GM21529 (cell line): ENCODE measurements around the gene KLHL1.
"Not testable (repeated sequence)": the region's sequence is repeated elsewhere in the genome, so short reads cannot be mapped to it uniquely, and the experiment has no call there.

Experiments used
- ATAC-seq: cut with Tn5 transposase; IDR thresholded peaks from one replicate; pipeline ENCODE4 v1.9.1; 2021; ENCODE audit not compliant: unreplicated experiment

KLHL1 gene, protein sequence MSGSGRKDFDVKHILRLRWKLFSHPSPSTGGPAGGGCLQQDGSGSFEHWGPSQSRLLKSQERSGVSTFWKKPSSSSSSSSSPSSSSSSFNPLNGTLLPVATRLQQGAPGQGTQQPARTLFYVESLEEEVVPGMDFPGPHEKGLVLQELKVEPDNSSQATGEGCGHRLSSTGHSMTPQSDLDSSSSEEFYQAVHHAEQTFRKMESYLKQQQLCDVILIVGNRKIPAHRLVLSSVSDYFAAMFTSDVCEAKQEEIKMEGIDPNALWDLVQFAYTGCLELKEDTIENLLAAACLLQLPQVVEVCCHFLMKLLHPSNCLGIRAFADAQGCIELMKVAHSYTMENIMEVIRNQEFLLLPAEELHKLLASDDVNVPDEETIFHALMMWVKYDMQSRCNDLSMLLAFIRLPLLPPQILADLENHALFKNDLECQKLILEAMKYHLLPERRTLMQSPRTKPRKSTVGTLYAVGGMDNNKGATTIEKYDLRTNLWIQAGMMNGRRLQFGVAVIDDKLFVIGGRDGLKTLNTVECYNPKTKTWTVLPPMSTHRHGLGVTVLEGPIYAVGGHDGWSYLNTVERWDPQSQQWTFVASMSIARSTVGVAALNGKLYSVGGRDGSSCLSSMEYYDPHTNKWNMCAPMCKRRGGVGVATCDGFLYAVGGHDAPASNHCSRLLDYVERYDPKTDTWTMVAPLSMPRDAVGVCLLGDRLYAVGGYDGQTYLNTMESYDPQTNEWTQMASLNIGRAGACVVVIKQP

DNA sequence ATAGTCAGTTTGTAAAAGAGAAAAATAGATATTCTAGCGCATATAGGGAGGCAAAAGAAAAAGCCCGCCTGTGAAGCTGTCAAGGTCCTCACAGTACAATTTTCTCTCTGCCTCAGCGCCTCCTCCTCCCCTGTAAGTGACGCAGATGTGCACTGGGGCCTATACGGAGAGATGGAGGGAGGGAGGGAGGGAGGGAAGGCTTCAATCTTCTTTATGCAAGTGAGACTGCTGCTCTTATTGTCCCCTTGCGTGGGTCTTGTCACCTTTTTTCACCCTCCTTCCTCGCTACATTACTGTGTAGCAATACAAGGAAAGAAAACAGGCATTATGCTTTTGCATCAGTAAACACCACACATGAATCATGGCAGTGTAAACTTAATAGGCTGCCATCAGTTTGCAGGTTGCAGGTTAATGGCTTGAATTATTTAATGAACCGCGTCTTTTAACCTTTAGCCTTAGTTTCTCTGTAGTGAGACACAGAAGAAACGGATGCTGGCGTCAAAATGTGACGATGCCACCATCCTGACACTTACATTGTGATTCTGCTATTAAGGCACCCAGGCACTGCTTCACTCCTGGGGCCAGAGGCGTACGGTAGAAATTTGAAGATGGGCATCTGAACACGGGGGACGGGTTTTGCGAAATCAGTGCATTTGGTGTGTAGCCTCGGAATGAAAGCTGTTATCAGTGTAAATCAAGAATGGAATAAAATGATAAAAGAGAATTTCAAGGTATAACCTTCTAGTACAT lies at the start of gene KLHL1:
TSS of gene KLHL1 (minus strand) at position 97 of the 750 bp plus-strand sequence. CDS start 753 bp downstream, outside the sequence.
- no peak for ATAC-seq

DNA sequence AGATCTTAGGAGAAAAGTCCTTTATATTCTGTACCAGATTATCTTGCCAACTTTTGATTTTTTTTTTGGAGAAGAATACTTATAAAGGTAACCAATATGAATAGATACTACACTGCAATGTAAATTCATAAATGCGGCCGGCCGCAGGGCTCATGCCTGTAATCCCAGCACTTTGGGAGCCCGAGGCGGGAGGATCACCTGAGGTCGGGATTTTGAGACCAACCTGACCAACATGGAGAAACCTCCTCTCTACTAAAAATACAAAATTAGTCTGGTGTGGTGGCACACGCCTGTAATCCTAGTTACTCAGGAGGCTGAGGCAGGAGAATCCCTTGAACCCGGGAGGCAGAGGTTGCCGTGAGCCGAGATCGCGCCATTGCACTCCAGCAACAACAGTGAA lies 34.4 kb upstream of the KLHL1 start:
- ATAC-seq: not testable (repeated sequence)

DNA sequence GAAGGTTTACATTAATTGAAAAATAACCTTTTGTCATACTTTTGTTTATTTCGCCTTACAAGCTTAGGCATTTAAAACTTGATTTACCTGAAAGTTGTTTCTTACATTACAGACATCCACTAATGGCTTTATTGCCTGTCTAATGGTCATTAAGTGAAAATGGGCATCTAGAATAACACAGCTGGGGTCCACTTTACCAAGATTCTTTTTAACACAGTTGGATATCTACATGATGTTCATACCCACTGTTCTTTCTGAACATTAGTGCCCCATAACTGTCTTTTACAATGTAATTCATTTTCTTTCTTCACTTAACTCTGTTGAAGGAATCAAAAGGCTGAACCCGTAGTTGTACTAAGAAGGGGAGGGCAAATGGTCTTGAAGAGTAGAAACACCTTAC lies 19.8 kb upstream of the KLHL1 start:
- no peak for ATAC-seq

DNA sequence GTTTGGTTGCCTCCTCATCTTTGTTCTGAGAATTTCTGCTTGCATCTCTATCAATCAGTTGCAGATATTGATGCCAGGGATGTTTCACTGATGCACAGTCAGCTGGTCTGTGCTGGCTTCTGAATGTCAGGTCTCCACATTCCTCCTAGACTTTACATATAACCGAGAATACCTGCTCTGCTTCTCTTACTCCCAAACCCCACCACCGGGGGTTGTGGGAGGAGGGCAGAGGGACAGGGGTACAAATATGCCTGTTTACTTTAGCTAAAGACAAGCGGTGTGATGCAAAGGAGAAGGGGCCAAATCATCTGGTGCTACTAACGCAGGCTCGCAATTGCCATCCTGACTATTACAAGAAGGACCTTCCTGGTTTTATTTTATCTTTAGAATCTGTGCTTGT lies 17.4 kb upstream of the KLHL1 start:
- no peak for ATAC-seq

DNA sequence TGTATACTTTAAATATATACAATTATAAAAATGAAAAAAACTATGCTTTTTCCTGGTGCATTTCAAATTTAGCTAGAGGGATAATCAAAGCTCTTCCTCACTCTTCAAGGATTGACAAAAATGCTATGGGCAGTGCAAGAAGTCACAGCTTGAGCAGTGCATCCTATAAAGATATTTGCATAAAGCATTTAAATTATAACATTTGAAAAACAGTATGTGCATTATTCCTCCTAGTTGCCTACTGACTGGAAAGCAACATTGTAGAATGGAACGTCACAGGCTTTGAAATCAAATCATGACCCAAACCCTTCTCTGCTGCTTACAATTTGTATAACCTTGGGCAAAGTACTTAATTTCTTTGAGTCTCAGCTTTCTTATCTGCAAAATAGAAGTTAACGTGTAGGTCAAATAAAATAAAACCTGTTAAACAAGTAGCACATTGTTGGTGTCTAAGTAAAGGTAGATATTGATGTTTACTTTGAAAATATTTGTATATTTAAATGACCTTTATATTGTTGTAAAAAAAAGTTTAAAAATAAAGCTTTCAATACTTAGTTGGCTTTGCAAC lies 9.2 kb upstream of the KLHL1 start:
- no peak for ATAC-seq

DNA sequence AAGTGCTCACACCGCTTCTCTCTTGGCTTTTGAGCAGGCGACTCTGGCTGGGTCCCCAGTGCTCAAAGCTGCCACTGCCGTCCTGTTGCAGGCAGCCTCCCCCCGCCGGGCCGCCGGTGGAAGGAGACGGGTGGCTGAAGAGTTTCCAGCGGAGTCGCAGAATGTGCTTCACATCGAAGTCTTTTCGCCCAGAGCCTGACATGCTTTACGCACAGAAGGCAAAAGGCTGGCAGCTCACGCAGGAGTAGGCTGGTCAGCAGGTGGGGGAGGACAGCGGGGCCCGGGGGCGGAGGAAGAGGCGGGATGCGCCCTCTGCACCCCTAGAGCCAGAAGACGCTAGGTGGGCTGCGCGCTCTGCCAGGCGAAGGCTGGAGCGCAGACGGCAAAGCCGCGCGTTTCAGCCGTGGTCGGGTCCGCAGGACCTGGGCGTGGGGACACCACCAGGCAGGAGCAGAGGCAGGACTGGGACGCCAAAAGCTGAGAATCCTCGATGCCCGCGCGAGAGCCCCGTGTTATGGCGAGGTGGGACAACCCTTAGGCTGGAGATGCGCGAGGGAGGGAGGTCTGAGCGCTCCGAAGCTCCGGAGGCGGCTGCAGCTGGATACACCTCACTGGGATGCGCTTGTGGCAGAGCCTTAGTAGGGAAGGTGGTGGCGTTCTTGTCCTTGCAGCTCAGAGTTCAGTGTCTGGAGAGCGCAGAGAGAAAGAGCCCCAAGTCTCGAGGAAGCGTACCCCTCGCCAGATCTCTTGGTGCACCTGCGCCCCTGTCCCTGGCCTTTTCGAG lies 562 bp downstream of the KLHL1 start, which contains the start of gene ATXN8OS:
TSS of gene ATXN8OS (plus strand) at position 329 of the 784 bp plus-strand sequence.
- ATAC-seq: no peak

DNA sequence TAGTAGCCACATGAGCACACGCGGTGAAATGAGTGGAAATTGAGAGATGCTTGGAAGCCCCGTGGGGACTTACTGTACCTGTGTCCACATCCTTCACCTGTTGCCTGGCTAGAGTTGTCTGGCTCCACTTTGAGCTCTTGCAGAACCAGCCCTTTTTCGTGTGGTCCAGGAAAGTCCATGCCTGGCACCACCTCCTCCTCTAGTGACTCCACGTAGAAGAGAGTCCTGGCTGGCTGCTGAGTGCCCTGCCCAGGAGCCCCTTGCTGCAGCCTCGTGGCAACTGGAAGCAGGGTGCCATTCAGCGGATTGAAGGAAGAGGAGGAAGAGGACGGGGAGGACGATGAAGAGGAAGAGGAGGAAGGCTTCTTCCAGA lies 1.1 kb downstream of the KLHL1 start:
- ATAC-seq: no peak

DNA sequence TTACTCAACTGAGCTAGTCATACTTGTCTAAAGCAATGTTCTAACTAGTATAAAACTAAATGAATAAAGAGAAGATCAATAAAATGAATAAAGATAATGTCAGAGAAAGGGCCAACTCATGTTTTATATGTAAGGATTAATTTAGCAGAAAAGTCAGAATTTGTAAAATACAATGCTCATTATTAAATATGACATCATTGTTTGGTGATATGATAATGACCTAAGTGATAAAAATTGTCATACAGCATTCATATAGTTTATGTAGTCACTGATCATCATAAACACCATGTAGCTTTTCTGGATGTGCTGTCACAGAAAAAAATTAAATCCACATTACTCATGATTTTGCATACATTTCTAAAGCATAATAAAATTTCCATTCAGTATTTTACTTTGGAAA lies 3.8 kb downstream of the KLHL1 start:
- no peak for ATAC-seq

DNA sequence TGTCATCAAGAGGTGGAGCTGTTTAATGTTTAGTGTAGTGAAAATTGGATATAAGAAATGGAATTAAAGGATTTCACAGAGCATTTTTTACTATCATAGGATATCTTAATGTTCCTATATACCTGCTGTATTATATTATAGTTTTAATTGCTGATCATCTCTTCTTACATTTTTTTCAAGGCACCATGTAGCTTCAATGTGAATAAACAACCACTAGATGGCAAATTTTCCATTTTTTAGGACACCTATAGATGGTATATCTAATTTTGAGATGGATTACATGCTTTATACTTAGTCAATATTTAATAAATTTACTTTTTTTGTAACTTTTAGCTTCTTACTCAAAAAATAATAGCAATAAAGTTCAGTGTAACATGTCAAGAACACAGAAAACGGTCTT lies 9.6 kb downstream of the KLHL1 start:
- no peak for ATAC-seq

DNA sequence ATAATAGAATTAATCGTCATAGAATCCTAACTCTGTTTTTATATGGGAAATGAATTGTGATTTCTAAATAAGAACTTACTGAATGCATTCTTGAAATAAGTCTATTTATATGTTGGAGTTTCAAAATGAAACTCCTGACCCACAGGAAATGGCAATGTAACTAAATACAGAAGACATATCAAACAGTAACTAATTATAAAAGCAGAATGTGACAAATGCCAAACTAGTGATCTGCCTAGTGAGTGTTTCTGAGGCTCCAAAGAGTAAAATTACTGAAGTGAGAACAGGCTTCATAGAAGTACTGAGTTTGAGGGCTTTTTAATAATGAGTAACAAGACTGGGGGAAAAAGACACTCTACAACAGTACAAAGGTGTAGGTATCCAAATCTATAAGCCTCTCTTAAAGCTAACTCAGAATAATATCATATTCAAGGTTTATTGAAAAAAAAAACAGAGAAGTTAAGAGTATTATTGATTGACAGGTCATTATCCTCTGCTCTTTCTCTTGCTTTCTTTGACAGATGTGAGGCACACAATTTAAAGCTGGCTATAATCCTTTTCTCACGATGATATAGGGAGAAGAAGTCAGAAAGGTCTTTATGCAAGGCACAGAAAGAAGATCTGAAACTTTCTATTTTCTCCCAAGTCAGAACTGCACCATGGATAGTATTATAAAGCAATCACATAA lies 18.1 kb downstream of the KLHL1 start:
- ATAC-seq: no peak

DNA sequence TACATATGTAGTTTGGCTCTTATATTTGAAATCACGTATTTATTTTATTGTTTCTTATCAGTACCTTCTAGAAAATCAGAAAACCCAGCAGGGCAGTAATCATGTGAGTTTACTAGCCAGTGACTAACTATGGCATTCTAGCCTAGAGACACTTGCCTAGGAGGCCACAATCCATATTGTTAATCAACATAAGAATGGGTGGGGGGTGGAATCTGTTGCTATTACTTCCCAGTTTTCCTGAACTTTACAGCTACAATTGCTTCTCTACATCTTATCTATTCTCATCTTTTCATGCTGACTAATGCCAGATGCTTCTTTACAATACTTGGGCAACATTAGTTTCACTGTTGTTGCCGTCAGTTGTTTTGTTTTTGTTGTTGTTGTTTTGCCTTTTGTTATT lies 19.3 kb downstream of the KLHL1 start:
- ATAC-seq: no peak

DNA sequence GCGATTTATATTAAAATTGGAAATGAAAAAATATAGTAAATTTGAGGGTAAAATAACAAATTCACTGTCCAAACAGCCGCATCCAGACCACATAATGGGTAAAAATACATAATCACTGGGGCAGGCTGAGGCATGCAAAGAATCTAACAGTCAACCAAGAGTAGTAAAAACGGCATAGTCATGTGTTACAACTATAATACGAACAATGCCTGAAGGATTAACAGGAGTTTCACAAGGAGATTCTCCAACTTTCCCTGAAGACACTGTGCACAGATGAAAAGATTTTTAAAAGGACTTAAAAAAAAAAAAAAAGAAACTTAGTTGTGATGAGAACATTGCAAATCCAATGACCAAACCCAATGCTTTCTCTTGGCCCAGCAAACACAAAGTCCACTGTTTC lies 21.0 kb downstream of the KLHL1 start:
- ATAC-seq: no peak

DNA sequence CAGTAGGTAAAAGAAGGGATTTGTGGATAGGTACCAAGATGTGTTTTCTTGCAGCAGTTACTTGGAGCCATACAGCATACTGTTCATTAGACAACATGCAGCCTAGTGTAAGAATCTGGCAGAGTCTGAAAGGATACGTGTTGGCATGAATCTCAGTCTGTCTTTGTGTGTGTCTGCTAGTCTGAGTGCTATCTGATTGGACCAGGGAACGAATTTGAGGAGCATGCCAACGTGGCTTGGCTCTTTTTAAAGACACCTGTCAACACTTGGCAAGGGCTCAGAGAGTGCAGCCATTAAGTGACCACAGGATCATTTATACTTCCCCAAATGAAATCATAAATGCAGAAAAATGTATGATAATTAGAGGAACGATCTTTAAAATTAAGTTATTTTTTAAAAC lies 28.2 kb downstream of the KLHL1 start:
- ATAC-seq: no peak

DNA sequence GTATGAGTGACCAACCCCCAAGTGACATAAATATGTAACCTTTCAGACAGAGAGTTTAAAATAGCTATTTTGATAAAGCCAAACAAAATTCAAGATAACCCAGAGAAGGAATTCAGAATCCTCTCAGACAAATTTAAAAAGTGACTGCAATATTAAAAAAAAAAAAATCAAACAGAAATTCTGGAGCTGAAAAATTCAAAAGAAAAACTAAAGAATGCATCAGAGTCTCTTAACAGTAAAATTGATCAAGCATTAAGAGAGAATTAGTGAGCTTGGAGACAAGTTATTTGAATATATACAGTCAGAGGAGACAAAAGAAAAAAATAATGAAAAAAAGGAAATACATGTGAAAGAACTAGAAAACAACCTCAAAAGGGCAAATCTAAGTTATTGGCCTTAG lies 53.7 kb downstream of the KLHL1 start:
- ATAC-seq: no peak

DNA sequence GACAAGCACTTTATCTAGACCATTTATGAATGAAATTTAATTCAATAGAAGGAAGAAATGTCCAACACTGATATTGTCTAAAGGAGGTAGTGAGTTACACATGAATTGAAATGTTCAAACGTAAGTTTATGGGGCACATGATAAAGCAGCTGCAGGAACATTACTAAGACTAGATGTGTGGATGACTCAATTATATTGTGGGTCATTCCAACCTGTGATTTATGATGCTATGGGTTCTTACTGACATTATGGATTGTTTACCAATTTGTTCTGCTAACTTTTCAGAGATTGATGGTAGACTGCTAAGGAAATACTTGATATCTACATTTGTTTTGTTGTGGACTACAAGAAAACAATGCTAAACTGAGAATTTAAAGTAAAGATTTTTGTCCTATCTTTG lies 56.7 kb downstream of the KLHL1 start:
- no peak for ATAC-seq

DNA sequence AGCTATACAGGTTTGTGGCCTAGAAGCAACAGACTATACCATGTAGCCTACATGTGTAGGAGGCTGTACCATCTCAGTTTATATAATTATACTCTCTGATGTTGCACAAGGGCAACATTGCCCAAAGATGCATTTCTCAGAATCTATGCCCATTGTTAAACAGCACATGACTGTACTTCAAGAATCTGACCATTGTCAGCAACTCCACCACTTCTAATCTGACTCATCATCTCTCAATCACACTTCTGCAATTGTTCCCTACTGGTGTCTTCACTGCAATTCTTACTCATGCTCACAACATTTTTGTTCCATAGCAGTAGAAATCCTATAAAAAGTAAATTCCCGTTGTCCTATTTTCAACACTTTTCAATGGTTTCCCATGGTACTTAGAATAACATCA lies 64.6 kb downstream of the KLHL1 start:
- no peak for ATAC-seq

DNA sequence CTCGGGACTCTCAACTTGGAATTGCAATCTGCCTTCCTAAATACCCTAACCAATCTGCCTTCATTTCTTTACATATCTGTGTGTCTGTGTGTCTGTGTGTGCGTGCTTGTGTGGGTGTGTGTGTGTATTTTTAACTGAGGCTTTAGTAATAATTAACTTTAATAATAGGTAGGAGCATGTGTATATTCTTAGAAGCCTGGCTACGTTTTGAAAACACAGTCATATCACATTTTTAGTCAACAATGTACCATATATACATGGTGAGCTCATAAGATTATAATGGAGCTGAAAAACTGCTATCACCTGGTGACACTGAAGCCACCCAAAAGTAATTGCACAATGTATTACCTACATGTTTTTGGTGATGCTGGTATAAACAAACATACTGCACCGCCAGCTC lies 66.1 kb downstream of the KLHL1 start:
- ATAC-seq: no peak

DNA sequence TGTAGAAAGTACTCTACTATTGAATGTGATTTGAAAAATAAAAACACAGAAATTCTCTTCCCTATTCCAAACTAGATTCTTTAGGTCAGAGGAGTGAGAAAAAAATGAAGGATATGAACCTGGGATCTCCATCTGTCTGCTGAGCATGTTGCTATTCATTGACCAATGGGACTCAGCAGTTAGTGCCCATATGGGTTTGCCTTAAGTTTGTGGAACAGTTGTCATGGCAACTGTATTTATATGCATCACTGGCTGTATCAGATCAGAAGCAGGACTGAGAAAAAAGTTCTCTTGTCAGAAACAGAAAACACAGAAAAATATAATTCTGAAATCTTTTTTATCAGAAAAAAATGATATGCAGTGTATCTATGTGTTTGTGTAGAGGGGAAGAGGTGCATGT lies 74.0 kb downstream of the KLHL1 start:
- ATAC-seq: no peak

DNA sequence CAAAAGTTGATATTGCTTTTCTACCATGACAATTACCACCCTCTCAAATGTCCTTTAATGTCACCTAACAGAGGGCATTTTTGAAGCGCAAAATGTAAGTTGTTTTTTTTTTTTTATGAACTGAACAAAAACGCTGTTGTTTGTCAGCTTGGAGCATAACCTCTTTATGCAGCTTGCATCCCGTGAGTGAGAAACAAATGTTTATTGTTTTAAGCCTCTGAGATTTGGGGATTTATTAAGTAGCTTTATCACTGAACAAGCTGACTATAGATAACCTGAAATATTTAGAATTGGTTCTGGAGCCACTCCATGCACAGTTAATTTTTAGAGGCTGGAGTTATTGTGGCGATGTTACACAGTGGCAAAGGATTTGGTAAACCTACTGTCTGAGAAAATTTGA lies 80.7 kb downstream of the KLHL1 start:
- ATAC-seq: no peak

DNA sequence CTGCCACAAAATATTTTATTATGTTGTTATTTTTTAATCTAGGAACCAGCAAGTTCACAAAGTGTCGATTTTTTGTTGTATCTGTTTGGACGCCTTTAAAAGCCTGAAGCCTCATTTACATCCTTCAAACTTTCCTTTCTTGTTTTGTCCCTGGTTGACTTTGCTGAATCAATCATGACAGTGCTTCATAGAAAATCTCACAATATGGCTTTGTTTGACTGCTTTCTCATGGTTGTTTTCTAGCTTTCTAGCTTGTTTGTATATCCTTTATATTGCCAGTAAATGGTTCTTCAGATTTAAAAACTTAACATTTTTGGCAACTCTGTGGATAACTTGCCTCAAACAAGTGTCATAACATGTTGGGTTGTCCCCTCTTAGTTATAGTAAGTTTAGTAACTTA lies 84.7 kb downstream of the KLHL1 start:
- ATAC-seq: no peak
